Activated CD8-positive, alpha-beta memory T cell treated with anti-CD3 and anti-CD28 coated beads, Interleukin-2, amount 50 U/mL, for 1 hour (primary cell): Measurements from ENCODE around the gene SYNDIG1.

Experiments
- DNase-seq: peaks from one replicate; pipeline ENCODE4 v3.0.0-alpha.2; 2020; ENCODE audit errors: extremely low read depth

The SYNDIG1 gene

GRCh38 chr20:24630486-24631172, 161.2 kb downstream of the SYNDIG1 start:
- DNase-seq = no peak

- DNase-seq = no peak
These were observed 161.7 kb downstream of the SYNDIG1 start for GRCh38 chr20:24631173-24631505.

GRCh38 chr20:24632581-24632980, 163.2 kb downstream of the SYNDIG1 start:
- no peak for DNase-seq

- DNase-seq = no peak
These were observed 163.6 kb downstream of the SYNDIG1 start for GRCh38 chr20:24633026-24633425.

GRCh38 chr20:24633521-24633920, 164.1 kb downstream of the SYNDIG1 start:
- DNase-seq = no peak

- no peak for DNase-seq
These were observed 165.4 kb downstream of the SYNDIG1 start for GRCh38 chr20:24634855-24635254.

GRCh38 chr20:24636626-24637025, 167.2 kb downstream of the SYNDIG1 start:
- DNase-seq = no peak

- no peak for DNase-seq
These were observed 167.7 kb downstream of the SYNDIG1 start for GRCh38 chr20:24637087-24637486.

GRCh38 chr20:24637941-24638340, 168.5 kb downstream of the SYNDIG1 start:
- DNase-seq = no peak

GRCh38 chr20:24638591-24639548, 169.4 kb downstream of the SYNDIG1 start:
- no peak for DNase-seq

- no peak for DNase-seq
These were observed 170.8 kb downstream of the SYNDIG1 start for GRCh38 chr20:24640276-24640675.

GRCh38 chr20:24640686-24641085, 171.3 kb downstream of the SYNDIG1 start:
- DNase-seq = no peak

- DNase-seq = no peak
These were observed 174.6 kb downstream of the SYNDIG1 start for GRCh38 chr20:24643731-24644626.

- no peak for DNase-seq
These were observed 176.9 kb downstream of the SYNDIG1 start for GRCh38 chr20:24646321-24646720.

- DNase-seq = no peak
These were observed 178.3 kb downstream of the SYNDIG1 start for GRCh38 chr20:24647713-24648112.

GRCh38 chr20:24648481-24648880, 179.1 kb downstream of the SYNDIG1 start:
- DNase-seq = no peak

GRCh38 chr20:24648919-24649318, 179.5 kb downstream of the SYNDIG1 start:
- DNase-seq = no peak

- no peak for DNase-seq
These were observed 180.5 kb downstream of the SYNDIG1 start for GRCh38 chr20:24649787-24650490.

- DNase-seq = no peak
These were observed 181.9 kb downstream of the SYNDIG1 start for GRCh38 chr20:24651171-24651975.

- DNase-seq = no peak
These were observed 182.5 kb downstream of the SYNDIG1 start for GRCh38 chr20:24651976-24652345.

GRCh38 chr20:24653306-24653705, 183.9 kb downstream of the SYNDIG1 start:
- no peak for DNase-seq
